Karpas-422 (cell line): ENCODE data around the gene ELF5. TPM values are rescaled to one million over a fixed set of nuclear protein-coding genes. Genes with fewer than 3 reads are reported as not detected.

Experiments
- DNase-seq: peaks from one replicate; pipeline ENCODE4 v3.0.0-alpha.2; 2015
- H2AFZ ChIP-seq: fragments of 200-600 bp; sonication (generic); 2 replicates; pipeline ENCODE4 v1.6.1; 2014; ENCODE audit warnings: antibody characterized with exemption, low read length, mixed read lengths
- H3K27ac ChIP-seq: fragments of 200-600 bp; sonication (generic); 2 replicates; pipeline ENCODE4 v1.5.1; 2014; ENCODE audit warnings: mild to moderate bottlenecking, low read length, moderate library complexity
- H3K27me3 ChIP-seq: fragments of 200-600 bp; sonication (generic); 2 replicates; pipeline ENCODE4 v1.6.1; 2014; ENCODE audit warnings: low read length, mixed read lengths
- H3K36me3 ChIP-seq: fragments of 200-600 bp; sonication (generic); 2 replicates; pipeline ENCODE4 v1.6.1; 2014; ENCODE audit warnings: low read length, mixed read lengths; ENCODE audit not compliant: insufficient read depth
- H3K4me1 ChIP-seq: fragments of 200-600 bp; sonication (generic); 2 replicates; pipeline ENCODE4 v1.6.1; 2014; ENCODE audit warnings: mild to moderate bottlenecking, low read length, mixed read lengths
- H3K4me2 ChIP-seq: fragments of 200-600 bp; sonication (generic); 2 replicates; pipeline ENCODE4 v1.6.1; 2014; ENCODE audit warnings: low read length, low read depth, mild to moderate bottlenecking; ENCODE audit not compliant: poor library complexity, severe bottlenecking
- H3K4me3 ChIP-seq: fragments of 200-600 bp; sonication (generic); 2 replicates; pipeline ENCODE4 v1.5.1; 2014; ENCODE audit warnings: mild to moderate bottlenecking, antibody characterized with exemption, low read length, mixed read lengths
- H3K79me2 ChIP-seq: fragments of 200-600 bp; sonication (generic); 2 replicates; pipeline ENCODE4 v1.6.1; 2014; ENCODE audit warnings: mild to moderate bottlenecking, low read length, mixed read lengths
- H3K9ac ChIP-seq: fragments of 200-600 bp; sonication (generic); 2 replicates; pipeline ENCODE4 v1.6.0; 2014; ENCODE audit warnings: low read length
- H3K9me2 ChIP-seq: fragments of 200-600 bp; sonication (generic), shearing (Covaris generic); replicated peaks from 2 replicates; pipeline ENCODE4 v1.6.0; 2014; ENCODE audit warnings: mild to moderate bottlenecking, low read length, moderate library complexity; ENCODE audit not compliant: insufficient read depth
- H3K9me3 ChIP-seq: fragments of 300-700, 200-600 bp; sonication (generic); 2 replicates; pipeline ENCODE4 v1.6.1; 2014; ENCODE audit warnings: low read length, mixed read lengths
- H4K20me1 ChIP-seq: fragments of 200-600 bp; sonication (generic); 2 replicates; pipeline ENCODE4 v1.6.1; 2014; ENCODE audit warnings: mild to moderate bottlenecking, antibody characterized with exemption, low read length, low read depth; ENCODE audit not compliant: insufficient read depth
- total RNA-seq: library from RNA; depleted of rRNA; stranded (reverse); fragments of >200 nt; shearing (Covaris generic); gene quantifications from 2 replicates; pipeline ENCODE4 v1.2.3, GENCODE V29; 2014; ENCODE audit warnings: low replicate concordance

Gene ELF5
- total RNA-seq, 1 experiment from 2014 or later: not detected

- H3K9me3 ChIP-seq: no peaks in the 10 kb centered on the region
- DNase-seq: no peak
- H3K4me1 ChIP-seq: no peaks in the 10 kb centered on the region
- no peak overlapping the region for H3K27ac ChIP-seq
- H4K20me1 ChIP-seq: no peaks in the 10 kb centered on the region
- no peak overlapping the region for H3K4me2 ChIP-seq
- no peak overlapping the region for H3K9ac ChIP-seq
- H3K36me3 ChIP-seq: no peaks in the 10 kb centered on the region
- H2AFZ ChIP-seq: no peak overlapping the region
- no peaks in the 10 kb centered on the region for H3K27me3 ChIP-seq
- no peak overlapping the region for H3K4me3 ChIP-seq
- no peaks in the 10 kb centered on the region for H3K9me2 ChIP-seq
- H3K79me2 ChIP-seq: no peaks in the 10 kb centered on the region
Observed at GRCh38 chr11:34519595-34520235, 6.1 kb upstream of the ELF5 start.

- no peak overlapping the region for H3K27ac ChIP-seq
- no peak overlapping the region for H2AFZ ChIP-seq
- H3K4me2 ChIP-seq: no peak overlapping the region
- DNase-seq: no peak
- no peaks in the 10 kb centered on the region for H3K79me2 ChIP-seq
- H4K20me1 ChIP-seq: no peaks in the 10 kb centered on the region
- no peaks in the 10 kb centered on the region for H3K9me3 ChIP-seq
- no peaks in the 10 kb centered on the region for H3K27me3 ChIP-seq
- no peak overlapping the region for H3K4me3 ChIP-seq
- no peaks in the 10 kb centered on the region for H3K9me2 ChIP-seq
- no peaks in the 10 kb centered on the region for H3K36me3 ChIP-seq
- H3K9ac ChIP-seq: no peak overlapping the region
- no peaks in the 10 kb centered on the region for H3K4me1 ChIP-seq
Observed at GRCh38 chr11:34516247-34517040, 2.9 kb upstream of the ELF5 start.

- H3K4me2 ChIP-seq: no peak overlapping the region
- H3K9me2 ChIP-seq: no peaks in the 10 kb centered on the region
- H3K27me3 ChIP-seq: no peaks in the 10 kb centered on the region
- no peaks in the 10 kb centered on the region for H3K79me2 ChIP-seq
- H3K27ac ChIP-seq: no peak overlapping the region
- H3K9me3 ChIP-seq: no peaks in the 10 kb centered on the region
- H3K4me1 ChIP-seq: no peaks in the 10 kb centered on the region
- DNase-seq: no peak
- H3K36me3 ChIP-seq: no peaks in the 10 kb centered on the region
- H2AFZ ChIP-seq: no peak overlapping the region
- H3K9ac ChIP-seq: no peak overlapping the region
- no peaks in the 10 kb centered on the region for H4K20me1 ChIP-seq
- no peak overlapping the region for H3K4me3 ChIP-seq
Observed at GRCh38 chr11:34514597-34514996, 1.0 kb upstream of the ELF5 start.

GRCh38 chr11:34512840-34513681, 533 bp downstream of the ELF5 start:
- H3K9ac ChIP-seq: no peak overlapping the region
- no peak overlapping the region; the same call in 1 of the 2 replicates for H2AFZ ChIP-seq
- peak; percentile 78 for DNase-seq

GRCh38 chr11:34510673-34511072, 2.9 kb downstream of the ELF5 start:
- Histone ChIP-seq H3K36me3 (no peaks in the 10 kb centered on the region), H3K9me3 (no peaks in the 10 kb centered on the region), H3K4me2 (no peak overlapping the region), H3K27ac (no peak overlapping the region), H3K9me2 (no peaks in the 10 kb centered on the region), H3K4me1 (no peaks in the 10 kb centered on the region), H4K20me1 (no peaks in the 10 kb centered on the region), H2AFZ (no peak overlapping the region), H3K27me3 (no peaks in the 10 kb centered on the region), H3K9ac (no peak overlapping the region), H3K4me3 (no peak overlapping the region), H3K79me2 (no peaks in the 10 kb centered on the region)
- no peak for DNase-seq

More at GRCh38 chr11:34512840-34513681, 533 bp downstream of the ELF5 start:
- H4K20me1 ChIP-seq: no peaks in the 10 kb centered on the region
- no peaks in the 10 kb centered on the region for H3K9me2 ChIP-seq
- H3K27me3 ChIP-seq: no peaks in the 10 kb centered on the region
- no peaks in the 10 kb centered on the region for H3K4me1 ChIP-seq
- H3K4me3 ChIP-seq: no peak overlapping the region
- H3K79me2 ChIP-seq: no peaks in the 10 kb centered on the region
- no peak overlapping the region for H3K27ac ChIP-seq
- H3K9me3 ChIP-seq: no peaks in the 10 kb centered on the region
- H3K36me3 ChIP-seq: no peaks in the 10 kb centered on the region
- H3K4me2 ChIP-seq: no peak overlapping the region

GRCh38 chr11:34510218-34510617, 3.4 kb downstream of the ELF5 start:
- H3K4me3 ChIP-seq: no peak overlapping the region
- H3K9me3 ChIP-seq: no peaks in the 10 kb centered on the region
- no peak for DNase-seq
- H3K27ac ChIP-seq: no peak overlapping the region
- H3K36me3 ChIP-seq: no peaks in the 10 kb centered on the region
- H3K27me3 ChIP-seq: no peaks in the 10 kb centered on the region
- no peaks in the 10 kb centered on the region for H4K20me1 ChIP-seq
- H3K9me2 ChIP-seq: no peaks in the 10 kb centered on the region
- no peaks in the 10 kb centered on the region for H3K79me2 ChIP-seq
- no peak overlapping the region for H2AFZ ChIP-seq
- no peaks in the 10 kb centered on the region for H3K4me1 ChIP-seq
- H3K9ac ChIP-seq: no peak overlapping the region
- no peak overlapping the region for H3K4me2 ChIP-seq

- Histone ChIP-seq H3K9me2 (no peaks in the 10 kb centered on the region), H3K4me2 (no peak overlapping the region), H4K20me1 (no peaks in the 10 kb centered on the region), H3K27ac (no peak overlapping the region), H3K27me3 (no peaks in the 10 kb centered on the region), H3K79me2 (no peaks in the 10 kb centered on the region), H3K4me3 (no peak overlapping the region), H2AFZ (no peak overlapping the region), H3K9me3 (no peaks in the 10 kb centered on the region), H3K36me3 (no peaks in the 10 kb centered on the region), H3K4me1 (no peaks in the 10 kb centered on the region), H3K9ac (no peak overlapping the region)
- no peak for DNase-seq
Observed at GRCh38 chr11:34509336-34509876, 4.2 kb downstream of the ELF5 start.

- H3K9me3 ChIP-seq: no peaks in the 10 kb centered on the region
- H3K4me3 ChIP-seq: no peak overlapping the region
- no peak overlapping the region for H3K9ac ChIP-seq
- H3K4me2 ChIP-seq: no peak overlapping the region
- no peaks in the 10 kb centered on the region for H3K27me3 ChIP-seq
- no peaks in the 10 kb centered on the region for H3K4me1 ChIP-seq
- no peak overlapping the region for H2AFZ ChIP-seq
- H3K27ac ChIP-seq: no peak overlapping the region
- DNase-seq: no peak
- no peaks in the 10 kb centered on the region for H3K79me2 ChIP-seq
- H4K20me1 ChIP-seq: no peaks in the 10 kb centered on the region
- no peaks in the 10 kb centered on the region for H3K9me2 ChIP-seq
- H3K36me3 ChIP-seq: no peaks in the 10 kb centered on the region
Observed at GRCh38 chr11:34508524-34508923, 5.1 kb downstream of the ELF5 start.
